HG02852 (cell line): ENCODE results near the gene TRIM45.
A peak's percentile ranks its signal among the peaks of the same experiment; 100 is the strongest.
"Not testable (repeated sequence)": the region's sequence is repeated elsewhere in the genome, so short reads cannot be mapped to it uniquely, and the experiment has no call there.

Experiments used
- ATAC-seq: cut with Tn5 transposase; IDR thresholded peaks from one replicate; pipeline ENCODE4 v1.9.1; 2021; ENCODE audit warnings: mild to moderate bottlenecking, moderate library complexity; ENCODE audit not compliant: unreplicated experiment

TRIM45 gene

DNA sequence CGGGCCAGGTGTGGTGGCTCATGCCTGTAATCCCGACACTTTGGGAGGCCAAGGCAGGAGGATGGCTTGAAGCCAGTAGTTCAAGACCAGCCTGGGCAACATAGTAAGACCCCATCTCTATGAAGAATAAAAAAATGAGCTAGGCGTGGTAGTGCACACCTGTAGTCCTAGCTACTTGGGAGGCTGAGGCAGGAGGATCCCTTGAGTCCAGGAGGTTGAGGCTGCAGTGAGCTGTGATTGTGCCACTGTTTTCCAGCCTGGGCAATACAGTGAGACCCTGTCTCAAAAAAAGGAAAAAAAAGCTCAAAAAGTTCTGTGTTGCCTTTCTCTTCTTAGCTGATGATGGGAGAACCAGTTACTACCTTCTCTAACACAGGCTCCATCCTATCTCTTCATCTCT is 19.7 kb downstream of the TRIM45 start:
- not testable (repeated sequence) for ATAC-seq

DNA sequence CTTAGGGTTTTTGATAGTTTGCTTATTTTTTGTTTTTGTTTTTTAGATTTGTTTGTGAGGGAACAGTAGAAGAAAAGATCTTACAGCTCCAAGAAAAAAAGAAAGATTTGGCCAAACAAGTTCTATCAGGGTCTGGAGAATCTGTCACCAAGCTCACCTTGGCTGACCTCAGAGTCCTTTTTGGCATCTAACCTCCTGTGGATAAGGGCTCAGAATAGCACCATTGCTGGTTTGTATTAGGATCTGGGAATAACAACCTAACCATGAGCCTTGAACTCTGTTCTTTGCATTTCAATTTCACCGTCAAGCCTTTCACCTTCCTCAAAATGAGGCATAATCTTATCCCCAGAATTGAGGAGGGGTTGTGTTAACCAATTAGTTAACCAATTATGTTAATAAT is 20.2 kb downstream of the TRIM45 start:
- ATAC-seq: no peak

DNA sequence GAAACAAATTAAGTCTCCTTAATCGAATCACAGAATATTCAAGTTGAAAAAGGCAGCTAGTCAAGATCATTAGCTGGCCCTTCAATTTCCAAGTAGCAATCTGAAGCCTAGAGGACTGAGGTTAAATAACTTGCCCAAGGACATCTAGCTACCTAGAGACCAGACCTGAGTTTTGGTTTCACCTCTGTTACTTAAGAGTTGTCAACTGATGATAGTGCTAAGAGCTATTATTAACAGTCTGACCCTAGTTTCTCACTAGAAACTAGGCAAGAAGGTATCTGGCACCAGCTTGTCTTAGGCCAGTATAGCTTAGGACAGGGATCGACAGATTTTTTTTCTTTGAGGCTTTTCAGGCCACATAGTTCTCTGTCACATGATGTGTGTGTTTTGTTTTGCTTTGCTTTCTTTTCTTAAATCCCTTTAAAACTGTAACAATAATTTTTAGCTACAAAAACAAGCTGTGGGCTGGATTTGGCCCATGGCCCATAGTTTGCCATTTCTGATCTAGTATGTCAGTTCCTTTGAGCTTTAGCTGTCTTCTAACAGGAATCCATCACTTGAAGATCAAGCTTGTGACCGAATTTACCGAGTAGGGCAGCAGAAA is 23.2 kb downstream of the TRIM45 start:
- ATAC-seq: no peak

DNA sequence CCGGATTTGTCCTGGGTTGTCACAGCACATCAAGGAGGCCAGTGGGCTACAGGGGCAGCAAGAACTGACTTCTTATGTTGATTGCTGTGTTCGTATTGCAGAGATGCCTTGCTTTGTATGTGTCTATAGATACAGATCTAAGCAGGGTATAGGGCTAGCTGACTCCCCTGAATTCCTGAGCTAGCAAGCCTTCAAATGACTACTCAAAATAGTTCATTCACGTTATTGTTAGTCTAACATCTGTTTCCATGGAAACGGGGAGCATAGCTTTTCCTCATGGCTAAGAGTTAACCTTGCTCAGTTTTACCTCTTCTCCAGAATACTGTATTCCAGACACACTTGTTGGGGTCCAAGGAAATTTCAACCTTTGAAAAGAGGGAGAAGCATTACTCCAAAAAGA is 24.1 kb downstream of the TRIM45 start:
- no peak for ATAC-seq

DNA sequence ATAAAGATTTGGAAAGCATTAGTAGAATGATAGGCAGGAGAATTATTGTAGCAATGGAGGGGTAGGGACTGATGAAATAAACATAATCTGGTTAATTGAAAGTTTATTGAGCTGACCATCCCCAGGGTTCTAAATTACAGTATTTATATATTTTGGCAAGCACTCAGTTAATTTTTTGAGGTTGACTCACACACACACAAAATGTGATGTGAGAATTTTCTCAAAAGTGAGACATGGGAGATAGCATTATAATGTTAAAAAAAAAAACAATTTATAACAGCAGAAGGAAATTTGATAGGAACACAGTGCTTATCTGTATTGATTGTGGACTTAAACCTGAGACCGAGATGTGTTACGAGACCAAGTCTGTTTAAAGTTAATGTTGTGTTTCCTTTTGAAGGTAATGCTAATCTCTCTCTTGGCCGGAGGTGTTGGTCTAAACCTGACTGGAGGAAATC is 24.6 kb downstream of the TRIM45 start:
- no peak for ATAC-seq

DNA sequence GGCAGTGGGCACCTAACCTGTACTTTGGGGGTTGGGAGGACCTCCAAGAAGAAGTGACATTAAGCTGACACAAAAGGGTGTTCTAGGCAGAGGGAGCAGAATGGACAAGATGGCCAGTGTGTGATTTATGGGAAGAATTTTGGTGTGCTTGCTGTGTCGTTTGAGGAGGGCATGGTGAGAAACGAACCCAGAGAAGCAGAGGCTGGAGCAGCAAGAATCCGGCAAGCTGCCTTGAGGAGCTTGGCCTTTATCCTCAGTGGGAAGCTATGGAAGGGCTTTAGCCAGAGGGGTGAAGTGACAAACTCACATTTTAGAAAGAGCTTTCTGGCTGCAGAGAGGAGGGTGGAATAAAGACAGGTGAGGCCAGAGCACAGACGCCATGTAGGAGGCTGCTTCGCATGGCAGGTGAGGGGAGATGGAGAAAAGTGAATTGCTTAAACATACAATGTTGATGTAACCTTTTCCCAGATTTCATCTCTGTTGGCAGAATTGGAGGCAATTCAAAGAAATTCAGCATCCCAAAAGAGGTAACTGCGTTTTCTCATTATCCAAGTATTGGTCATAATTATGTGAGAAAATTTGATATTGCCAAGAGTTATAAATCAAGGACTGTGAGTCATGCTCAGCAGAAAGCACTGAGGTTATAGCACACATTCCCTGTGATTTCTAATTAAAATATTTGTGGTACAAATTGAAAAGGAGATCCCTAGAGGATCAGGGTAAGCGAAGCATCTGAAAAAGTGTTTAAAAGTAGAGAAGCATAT is 26.5 kb downstream of the TRIM45 start:
- no peak for ATAC-seq

DNA sequence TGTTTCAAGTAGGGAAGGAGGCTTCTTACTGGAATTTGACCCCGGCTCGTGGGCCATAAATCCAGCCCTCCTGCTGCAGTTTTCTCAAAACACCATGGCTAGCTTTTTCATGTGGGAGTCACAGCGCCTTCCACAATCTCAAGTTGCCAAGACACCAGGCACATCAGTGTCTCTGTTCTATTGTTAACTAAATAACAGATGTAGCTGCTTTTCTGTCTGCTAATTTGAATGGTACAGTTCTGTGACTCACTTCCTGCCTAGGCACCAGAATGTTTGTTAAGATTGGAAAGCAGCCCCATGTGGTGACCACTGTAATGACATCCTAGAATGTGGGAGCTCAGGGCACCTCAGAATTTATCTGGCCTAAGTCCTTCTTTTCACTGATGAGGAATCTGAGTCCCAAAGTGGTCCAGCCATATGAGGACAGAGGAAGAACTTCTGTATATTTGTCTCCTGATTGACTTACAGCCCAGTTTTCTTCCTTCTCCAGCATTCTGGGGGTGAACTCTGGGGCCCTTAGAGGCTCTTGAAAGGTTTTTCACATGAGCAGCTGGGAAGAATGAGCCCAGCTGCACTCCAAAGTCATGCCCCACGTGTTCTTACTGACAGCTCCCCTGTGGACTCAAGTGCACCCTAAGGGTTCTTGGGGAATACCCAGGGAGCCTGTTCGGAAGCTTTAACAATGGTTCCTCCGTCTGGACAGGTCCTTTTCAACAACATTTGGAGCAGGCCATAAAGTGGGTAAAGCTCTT is 27.5 kb downstream of the TRIM45 start:
- peak; percentile 81 for ATAC-seq

DNA sequence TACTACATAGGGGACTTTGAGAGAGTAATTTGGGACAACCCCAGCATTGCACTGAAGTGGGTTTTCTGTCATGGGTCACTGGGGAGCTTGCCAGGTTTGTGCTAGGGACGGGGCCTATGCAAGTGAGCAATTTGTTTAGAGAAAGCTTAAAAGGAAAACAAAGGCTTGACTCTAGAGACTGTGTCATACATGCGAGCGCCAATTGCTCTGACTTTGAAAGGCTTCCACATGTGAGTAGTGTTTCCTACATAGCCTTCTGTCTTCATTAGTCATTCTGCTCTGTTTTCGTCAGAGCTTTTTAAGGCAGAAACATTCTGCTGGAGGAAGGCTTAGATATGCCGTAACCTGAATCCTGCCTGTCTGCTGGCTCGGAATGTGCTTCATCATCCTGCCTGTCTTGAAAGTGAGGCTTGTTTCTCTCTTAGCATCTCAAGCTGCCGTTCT is 28.4 kb downstream of the TRIM45 start:
- no peak for ATAC-seq

DNA sequence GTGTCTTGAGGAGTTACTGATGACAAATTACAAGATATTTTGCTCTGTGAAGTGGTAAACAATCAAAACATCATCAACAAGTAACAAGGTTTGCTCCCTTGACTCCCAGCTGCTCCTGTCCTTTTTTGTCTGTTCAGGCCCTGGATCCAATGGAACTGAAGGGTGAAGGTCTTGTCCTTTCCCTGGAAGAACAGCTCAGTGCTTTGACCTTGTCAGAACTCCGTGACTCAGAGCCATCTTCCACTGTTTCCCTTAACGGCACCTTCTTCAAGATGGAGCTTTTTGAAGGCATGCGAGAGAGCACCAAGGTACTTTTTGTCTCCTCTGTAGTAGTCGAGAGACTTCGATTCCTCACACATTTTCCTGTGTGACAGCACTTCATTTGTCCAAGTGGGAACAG is 29.0 kb downstream of the TRIM45 start:
- ATAC-seq: no peak

DNA sequence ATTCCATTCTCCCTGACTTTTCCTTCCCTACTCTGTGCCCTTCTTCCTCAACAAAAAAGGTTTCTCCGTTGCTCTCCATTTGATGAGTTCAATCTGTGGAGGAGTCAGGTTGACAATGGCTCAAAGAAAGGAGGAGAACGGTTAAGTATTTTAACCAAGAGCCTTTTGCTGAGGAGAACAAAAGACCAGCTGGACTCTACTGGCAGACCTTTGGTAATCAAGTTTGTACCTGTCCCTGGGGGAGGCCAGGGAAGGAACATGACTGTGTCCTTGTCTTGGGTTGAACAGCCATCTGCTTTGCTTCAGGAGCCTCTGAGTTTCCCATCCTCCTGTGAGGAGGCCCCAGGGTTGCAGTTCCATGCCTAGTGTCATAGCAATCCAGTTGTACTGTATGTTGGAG is 31.6 kb downstream of the TRIM45 start:
- ATAC-seq: no peak

DNA sequence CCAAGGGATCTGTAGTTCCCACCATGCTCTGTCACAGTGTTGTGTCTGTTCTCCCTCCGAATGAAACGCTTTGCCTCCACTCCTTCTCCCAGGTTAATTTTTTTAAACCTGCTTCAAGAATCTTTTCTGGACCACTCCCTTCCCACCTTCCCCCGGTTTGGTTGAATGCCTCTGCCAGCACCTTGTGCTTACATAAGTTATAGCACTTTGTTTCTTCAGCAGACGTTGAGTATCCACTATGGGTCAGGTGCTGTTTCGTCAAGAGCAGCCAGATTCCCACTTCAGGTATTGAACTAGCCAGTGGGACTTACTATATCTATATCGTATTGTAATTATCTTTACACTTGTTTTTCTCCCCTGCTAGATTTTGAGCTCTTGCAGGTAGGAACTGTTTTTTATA is 33.9 kb downstream of the TRIM45 start:
- ATAC-seq: no peak

DNA sequence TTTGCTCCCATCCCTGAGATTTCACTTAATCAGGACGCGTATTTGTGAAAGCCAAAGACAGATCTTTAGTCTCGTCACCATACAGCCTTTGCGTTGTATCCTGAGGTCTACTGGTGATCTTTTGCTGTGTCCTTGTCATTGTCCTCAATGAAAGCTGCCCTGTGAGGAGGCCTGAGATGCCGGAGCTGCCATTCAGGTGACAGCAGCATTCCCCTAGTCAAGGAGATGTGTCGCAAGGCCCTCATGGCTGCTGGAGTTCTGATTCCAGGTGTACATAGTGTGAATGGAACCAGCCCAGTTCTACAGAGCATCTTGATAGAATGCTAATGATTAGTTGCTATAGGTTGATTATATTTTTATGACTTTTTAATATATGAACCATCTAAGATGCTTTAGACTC is 37.3 kb downstream of the TRIM45 start:
- ATAC-seq: no peak

DNA sequence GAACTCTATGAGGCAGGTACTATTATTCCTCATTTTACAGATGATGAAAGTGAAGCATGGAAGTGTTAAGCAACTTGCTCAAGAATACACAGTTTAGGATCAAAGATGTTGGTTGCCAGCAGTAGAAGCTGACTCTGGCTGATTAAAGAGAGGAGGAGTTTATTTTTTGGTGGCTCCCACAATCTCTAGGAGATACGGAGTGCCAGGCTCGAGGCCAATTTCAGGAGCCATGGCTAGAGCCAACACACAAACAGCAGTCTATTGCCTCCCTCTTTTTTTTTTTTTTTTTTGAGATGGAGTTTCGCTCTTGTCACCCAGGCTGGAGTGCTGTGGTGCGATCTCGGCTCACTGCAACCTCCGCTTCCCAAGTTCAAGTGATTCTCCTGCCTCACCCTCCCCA is 41.8 kb downstream of the TRIM45 start:
- ATAC-seq: no peak

DNA sequence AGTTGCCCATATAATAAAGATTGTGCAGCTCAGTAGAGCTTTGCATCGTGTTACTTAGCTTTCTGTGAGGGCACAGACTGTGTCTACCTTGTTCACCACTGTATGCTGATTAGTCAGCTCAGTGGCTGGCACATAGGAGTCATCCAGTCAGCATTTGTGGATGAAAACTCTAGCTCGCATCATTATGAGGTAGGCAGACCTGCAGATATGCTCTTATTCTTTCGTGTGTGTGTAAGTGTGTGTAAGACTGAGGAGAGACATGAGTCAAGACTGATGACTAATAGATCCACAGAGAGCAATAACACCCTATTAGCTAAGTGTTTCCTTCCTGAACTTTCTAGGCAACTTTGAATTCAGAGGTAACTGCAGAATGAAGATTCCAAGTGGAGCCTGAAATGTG is 44.3 kb downstream of the TRIM45 start:
- no peak for ATAC-seq

DNA sequence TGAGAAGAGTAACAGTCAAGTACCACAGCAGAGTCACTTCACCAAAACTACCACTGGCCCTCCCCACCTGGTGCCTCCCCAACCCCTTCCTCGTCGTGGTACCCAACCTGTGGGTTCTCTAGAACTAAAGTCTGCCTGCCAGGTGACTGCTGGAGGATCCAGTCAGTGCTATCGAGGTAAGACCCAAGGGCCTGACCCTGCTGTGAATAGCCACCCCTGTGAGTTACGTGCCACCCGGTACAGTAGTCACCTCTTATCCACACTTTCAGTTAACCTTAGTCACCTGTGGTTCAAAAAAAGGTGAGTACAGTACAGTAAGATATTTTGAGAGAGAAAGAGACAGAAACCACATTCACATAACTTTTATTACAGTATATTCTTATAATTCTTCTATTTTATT is 44.9 kb downstream of the TRIM45 start:
- no peak for ATAC-seq

DNA sequence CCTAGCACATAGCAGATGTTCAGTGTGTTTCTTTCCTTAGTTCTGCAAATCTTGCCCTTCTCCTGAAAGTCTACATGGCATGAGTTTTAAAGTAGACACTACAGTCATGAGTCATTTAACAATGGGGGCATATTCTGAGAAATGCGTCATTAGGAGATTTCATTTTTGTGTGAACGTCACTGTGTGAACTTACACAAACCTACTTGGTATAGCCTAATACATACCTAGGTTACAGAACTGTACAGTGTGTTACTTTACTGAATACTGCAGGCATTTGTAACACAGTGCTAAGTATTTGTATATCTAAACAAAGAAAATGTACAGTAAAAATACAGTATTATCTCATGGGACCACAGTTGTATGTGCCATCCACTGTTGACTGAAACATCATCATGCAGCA is 51.4 kb downstream of the TRIM45 start:
- ATAC-seq: no peak

DNA sequence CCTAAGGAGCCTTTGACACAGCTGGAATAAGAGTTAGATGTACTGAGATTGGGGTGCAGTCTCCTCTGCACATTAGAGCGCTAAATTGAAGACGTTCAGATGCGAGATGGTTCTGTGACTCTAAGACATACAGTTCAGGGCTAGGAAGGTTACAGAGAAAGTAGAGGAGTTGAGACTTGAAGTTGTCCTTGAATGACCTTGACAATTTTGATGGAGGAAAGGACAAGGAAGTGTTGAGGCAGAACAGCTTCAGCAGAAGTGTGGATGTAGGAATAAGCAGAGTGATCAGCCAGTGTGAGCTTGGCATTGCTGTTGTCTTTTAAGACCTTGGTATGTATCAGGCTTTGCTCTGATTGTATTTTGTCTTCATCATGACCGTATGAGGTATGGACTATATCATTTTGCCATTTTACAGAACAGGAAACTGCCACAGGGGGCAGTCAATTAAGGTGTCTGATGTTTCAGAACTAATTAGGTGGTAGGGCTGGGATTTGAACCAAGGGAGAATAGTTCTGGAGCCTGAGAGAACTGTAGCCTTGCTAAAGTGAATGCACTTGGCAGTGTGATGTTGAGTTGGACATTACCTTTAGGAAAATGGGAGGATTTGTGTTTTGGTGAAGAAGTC is 52.2 kb downstream of the TRIM45 start:
- ATAC-seq: no peak

DNA sequence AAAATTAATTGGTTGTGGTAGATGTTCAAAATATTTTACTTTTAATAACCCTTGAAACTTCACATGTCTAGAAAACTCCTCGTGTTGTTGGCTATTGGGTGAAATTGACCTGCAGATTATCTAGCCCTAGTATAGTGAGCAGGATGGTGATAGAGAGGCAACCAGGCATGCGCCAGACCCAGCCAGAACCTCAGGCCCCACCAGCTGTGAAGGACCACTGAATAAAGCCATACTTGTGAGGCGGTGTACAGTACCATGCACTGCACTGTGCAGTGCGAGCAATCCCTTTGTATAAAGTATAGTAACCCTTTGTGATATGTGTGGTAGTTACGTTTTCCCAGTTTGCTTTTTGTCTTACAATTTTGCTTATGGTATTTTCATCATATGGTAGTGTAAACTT is 53.0 kb downstream of the TRIM45 start:
- no peak for ATAC-seq

DNA sequence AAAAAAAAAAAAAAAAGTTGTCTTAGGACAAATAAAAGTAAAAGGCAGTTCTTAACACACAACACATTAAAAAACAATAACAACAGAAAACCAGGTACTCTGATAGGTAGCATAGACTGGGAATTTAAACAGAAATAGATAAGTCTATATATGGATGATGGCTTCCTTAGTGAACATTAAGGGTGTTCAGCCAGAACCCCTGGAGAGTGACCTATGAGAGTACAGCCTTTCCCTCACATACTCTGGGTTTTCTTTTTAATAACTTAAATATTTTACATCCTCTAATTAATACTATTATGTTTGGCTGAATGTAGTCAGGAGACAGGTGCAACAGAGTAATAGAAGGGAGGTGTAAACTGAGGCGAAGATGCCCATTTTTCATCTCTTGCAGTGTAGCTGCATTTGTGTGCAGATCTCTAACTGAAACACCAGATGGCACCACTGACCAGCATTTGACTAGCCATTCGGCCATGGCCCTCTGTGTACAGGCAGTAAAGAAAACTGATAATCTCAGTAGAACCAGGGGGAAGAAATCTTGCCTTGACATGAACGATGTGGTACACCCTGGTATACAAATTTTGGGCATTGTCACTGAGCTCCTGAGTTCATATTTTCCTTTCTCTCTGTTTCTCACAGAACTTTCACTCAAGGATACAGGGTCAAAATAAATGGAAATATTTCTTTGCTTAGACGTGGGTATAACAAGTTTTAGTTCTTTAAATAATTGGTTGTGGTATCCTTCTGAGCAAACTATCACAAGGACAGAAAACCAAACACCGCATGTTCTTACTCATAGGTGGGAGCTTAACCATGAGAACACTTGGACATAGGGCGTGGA is 53.8 kb downstream of the TRIM45 start:
- peak; percentile 77 for ATAC-seq

DNA sequence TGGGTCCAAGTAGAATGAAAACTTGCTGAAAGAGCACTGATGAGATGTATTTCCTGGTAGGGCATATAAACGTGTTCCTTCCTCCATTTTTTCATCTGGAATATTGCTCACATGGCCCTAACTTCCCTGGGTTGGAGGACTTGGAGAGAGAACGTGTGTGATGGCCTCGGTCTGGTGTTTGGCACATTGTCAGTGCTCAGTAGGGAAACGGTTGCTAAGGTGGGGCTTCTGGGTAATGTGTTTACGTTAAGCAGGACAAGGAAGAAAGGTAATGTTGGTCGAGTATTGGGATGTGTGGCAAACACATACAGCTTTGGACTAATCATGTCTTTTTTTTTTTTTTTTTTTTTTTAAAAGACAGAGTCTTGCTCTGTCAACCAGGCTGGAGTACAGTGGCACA is 55.2 kb downstream of the TRIM45 start:
- no peak for ATAC-seq

DNA sequence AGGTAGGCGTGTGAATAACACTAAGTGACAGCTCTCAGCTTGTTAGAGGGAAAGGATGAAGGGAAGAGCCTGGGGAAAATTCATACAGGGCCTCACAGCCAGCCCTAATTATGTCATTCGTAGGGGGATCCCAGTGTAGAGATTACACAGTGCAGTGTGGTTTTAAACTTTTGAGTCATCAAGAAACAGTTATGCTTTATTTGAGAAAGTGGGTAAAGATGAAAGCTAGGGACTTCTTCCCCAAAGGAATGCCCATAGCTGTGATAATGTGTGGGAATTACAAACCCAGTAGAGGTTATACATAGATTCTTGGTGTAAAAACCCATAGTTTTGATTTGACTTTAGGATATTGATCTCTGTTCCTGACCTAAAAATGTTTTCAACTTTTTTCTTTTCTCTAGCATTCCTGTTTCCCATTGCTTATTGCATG is 59.5 kb downstream of the TRIM45 start:
- ATAC-seq: peak; percentile 35
